ENCODE results near the gene TMCC3. TPM values are rescaled to one million over a fixed set of nuclear protein-coding genes. Genes with fewer than 3 reads are reported as not detected.

The TMCC3 gene
- total RNA-seq, 3 donors from 2014 or later (not counting 1 experiment from before 2014, with no cell fraction given): 20.1 to 29.3 (median 21.6) TPM

DNA sequence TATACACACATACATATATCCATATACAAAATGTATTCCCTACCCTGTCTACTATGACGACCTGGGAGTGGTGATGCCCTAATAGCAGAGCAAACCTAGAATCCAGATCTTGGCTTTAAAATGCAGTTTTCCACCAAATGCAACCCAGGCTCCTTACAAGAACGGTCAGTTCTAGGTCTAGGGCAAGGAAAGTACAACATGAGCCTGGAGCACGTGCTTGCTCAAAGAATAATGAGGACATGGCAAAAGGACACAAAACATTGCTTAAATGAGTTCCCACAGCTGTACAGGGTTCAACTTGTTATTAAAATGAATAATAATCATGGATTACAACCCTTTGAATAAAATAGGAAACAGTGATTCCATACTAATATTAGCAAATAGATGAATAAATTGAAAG lies 94.7 kb downstream of the TMCC3 start:
- no peaks in the 10 kb centered on the region for H3K4me1 ChIP-seq (ENCODE audit: control insufficient read depth, insufficient read depth, low read length)
- no peaks in the 10 kb centered on the region for H3K36me3 ChIP-seq (ENCODE audit: control insufficient read depth, insufficient read depth, low read length)
- no peak overlapping the region for H3K27ac ChIP-seq (ENCODE audit: low read length)
- ATAC-seq (no peak), DNase-seq (no peak)
- intact Hi-C loops (cut with micrococcal nuclease): no loop called here
- Mint-ChIP-seq H3K27ac (no peak overlapping the region), H3K9me3 (no peaks in the 10 kb centered on the region), H3K4me3 (no peak overlapping the region), H3K36me3 (no peaks in the 10 kb centered on the region), H3K27me3 (ENCODE audit: low read depth in 2 of 2) (peaks cover 10 to 13% of the 10 kb centered on the region in 2 donors), H3K4me1 (peaks cover 0 to 5% of the 10 kb centered on the region in 2 donors)
- TF ChIP-seq, protein P1, sequence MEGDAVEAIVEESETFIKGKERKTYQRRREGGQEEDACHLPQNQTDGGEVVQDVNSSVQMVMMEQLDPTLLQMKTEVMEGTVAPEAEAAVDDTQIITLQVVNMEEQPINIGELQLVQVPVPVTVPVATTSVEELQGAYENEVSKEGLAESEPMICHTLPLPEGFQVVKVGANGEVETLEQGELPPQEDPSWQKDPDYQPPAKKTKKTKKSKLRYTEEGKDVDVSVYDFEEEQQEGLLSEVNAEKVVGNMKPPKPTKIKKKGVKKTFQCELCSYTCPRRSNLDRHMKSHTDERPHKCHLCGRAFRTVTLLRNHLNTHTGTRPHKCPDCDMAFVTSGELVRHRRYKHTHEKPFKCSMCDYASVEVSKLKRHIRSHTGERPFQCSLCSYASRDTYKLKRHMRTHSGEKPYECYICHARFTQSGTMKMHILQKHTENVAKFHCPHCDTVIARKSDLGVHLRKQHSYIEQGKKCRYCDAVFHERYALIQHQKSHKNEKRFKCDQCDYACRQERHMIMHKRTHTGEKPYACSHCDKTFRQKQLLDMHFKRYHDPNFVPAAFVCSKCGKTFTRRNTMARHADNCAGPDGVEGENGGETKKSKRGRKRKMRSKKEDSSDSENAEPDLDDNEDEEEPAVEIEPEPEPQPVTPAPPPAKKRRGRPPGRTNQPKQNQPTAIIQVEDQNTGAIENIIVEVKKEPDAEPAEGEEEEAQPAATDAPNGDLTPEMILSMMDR (IDR thresholded peaks at IDR 0.05): no peak
- 87% methylated on average over 3 of the region's 3 CpGs for WGBS (ENCODE audit: insufficient coverage)
- H3K9me3 ChIP-seq (ENCODE audit: control insufficient read depth, insufficient read depth, low read length): no peaks in the 10 kb centered on the region
- H3K27me3 ChIP-seq (ENCODE audit: control insufficient read depth, insufficient read depth, low read length): no peaks in the 10 kb centered on the region
- H3K4me3 ChIP-seq (ENCODE audit: low read length): no peak overlapping the region

DNA sequence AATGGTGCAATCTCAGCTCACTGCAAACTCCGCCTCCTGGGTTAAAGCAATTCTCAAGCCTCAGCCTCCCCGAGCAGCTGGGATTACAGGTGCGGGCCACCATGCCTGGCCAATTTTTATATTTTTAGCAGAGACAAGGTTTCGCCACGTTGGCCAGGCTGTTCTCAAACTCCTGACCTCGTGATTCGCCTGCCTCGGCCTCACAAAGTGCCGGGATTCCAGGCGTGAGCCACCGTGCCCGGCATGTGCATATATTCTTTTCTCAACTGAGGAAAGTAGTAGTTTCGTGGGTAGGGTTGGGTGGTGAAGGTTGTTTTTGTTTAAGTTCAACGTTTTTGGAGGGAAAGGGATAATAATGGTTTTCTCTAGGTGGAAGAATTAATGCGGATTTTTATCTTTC lies 96.5 kb downstream of the TMCC3 start:
- Mint-ChIP-seq H3K27me3 (ENCODE audit: low read depth in 2 of 2) (peaks cover 0 to under 1% of the 10 kb centered on the region in 2 donors), H3K4me1 (peaks cover 0 to 5% of the 10 kb centered on the region in 2 donors), H3K27ac (no peak overlapping the region), H3K36me3 (no peaks in the 10 kb centered on the region), H3K4me3 (no peak overlapping the region), H3K9me3 (no peaks in the 10 kb centered on the region)
- DNase-seq: no peak
- no peak overlapping the region for H3K4me3 ChIP-seq (ENCODE audit: low read length)
- intact Hi-C loops (cut with micrococcal nuclease): no loop called here
- H3K27ac ChIP-seq (ENCODE audit: low read length): no peak overlapping the region
- TF ChIP-seq, protein P1 (IDR thresholded peaks at IDR 0.05): no peak
- H3K27me3 ChIP-seq (ENCODE audit: control insufficient read depth, insufficient read depth, low read length): no peaks in the 10 kb centered on the region
- WGBS (ENCODE audit: insufficient coverage): 86% methylated on average over 14 of the region's 15 CpGs
- H3K4me1 ChIP-seq (ENCODE audit: control insufficient read depth, insufficient read depth, low read length): no peaks in the 10 kb centered on the region
- no peaks in the 10 kb centered on the region for H3K36me3 ChIP-seq (ENCODE audit: control insufficient read depth, insufficient read depth, low read length)
- H3K9me3 ChIP-seq (ENCODE audit: control insufficient read depth, insufficient read depth, low read length): no peaks in the 10 kb centered on the region
- ATAC-seq: no peak

DNA sequence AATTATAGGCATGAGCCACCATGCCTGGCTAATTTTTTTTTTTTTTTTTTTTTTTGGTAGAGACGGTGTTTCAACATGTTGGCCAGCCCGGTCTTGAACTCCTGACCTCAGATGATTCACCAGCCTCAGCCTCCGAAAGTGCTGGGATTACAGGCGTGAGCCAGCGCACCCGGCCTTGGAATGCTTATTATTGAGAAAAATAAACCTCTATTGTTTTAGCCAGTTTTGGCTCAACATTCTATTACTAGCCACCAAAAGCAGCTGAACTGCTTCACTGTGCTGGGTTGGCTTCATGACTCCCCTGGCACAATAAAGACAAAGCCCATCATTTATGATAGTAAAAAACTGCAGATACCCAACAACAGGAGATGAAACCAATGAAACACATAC lies 97.2 kb downstream of the TMCC3 start:
- Histone ChIP-seq H3K9me3 (ENCODE audit: control insufficient read depth, insufficient read depth, low read length) (peaks cover under 1% of the 10 kb centered on the region), H3K4me3 (ENCODE audit: low read length) (no peak overlapping the region), H3K4me1 (ENCODE audit: control insufficient read depth, insufficient read depth, low read length) (no peaks in the 10 kb centered on the region), H3K27me3 (ENCODE audit: control insufficient read depth, insufficient read depth, low read length) (no peaks in the 10 kb centered on the region), H3K27ac (ENCODE audit: low read length) (no peak overlapping the region), H3K36me3 (ENCODE audit: control insufficient read depth, insufficient read depth, low read length) (no peaks in the 10 kb centered on the region)
- Mint-ChIP-seq H3K27me3 (ENCODE audit: low read depth in 2 of 2) (no peaks in the 10 kb centered on the region), H3K36me3 (peaks cover 2% of the 10 kb centered on the region), H3K27ac (no peak overlapping the region), H3K4me1 (peaks cover 0 to 5% of the 10 kb centered on the region in 2 donors), H3K9me3 (peaks cover 0 to 3% of the 10 kb centered on the region in 2 donors), H3K4me3 (no peak overlapping the region)
- intact Hi-C loops (cut with micrococcal nuclease): no loop called here
- DNase-seq: no peak
- TF ChIP-seq, protein P1 (IDR thresholded peaks at IDR 0.05): no peak
- ATAC-seq: no peak
- 95% methylated on average over 6 of the region's 6 CpGs for WGBS (ENCODE audit: insufficient coverage)

GRCh38 chr12:94551810-94552209 lies 98.5 kb downstream of the TMCC3 start:
- Histone ChIP-seq H3K36me3 (ENCODE audit: control insufficient read depth, insufficient read depth, low read length) (no peaks in the 10 kb centered on the region), H3K4me3 (ENCODE audit: low read length) (no peak overlapping the region), H3K9me3 (ENCODE audit: control insufficient read depth, insufficient read depth, low read length) (peaks cover 14% of the 10 kb centered on the region), H3K4me1 (ENCODE audit: control insufficient read depth, insufficient read depth, low read length) (no peaks in the 10 kb centered on the region), H3K27me3 (ENCODE audit: control insufficient read depth, insufficient read depth, low read length) (no peaks in the 10 kb centered on the region), H3K27ac (ENCODE audit: low read length) (no peak overlapping the region)
- TF ChIP-seq, protein P1 (IDR thresholded peaks at IDR 0.05): no peak
- DNase-seq: no peak
- Mint-ChIP-seq H3K4me1 (peaks cover 0 to 5% of the 10 kb centered on the region in 2 donors), H3K9me3 (peaks cover 2 to 11% of the 10 kb centered on the region in 2 donors), H3K4me3 (no peak overlapping the region), H3K36me3 (peaks cover 14% of the 10 kb centered on the region), H3K27me3 (ENCODE audit: low read depth in 2 of 2) (no peaks in the 10 kb centered on the region), H3K27ac (no peak overlapping the region)
- no peak for ATAC-seq
- WGBS (ENCODE audit: insufficient coverage): 97% methylated on average over 3 of the region's 4 CpGs
- intact Hi-C loops (cut with micrococcal nuclease): no loop called here
